Transverse colon (tissue), 4 donors: Measurements from ENCODE around the gene ARID3A. TPM values are rescaled to one million over a fixed set of nuclear protein-coding genes. Genes with fewer than 3 reads are reported as not detected.

ENCODE experiments used
- DNase-seq: peaks from one replicate; pipeline ENCODE4 v3.0.0-alpha.2; 2019
- H3K27ac ChIP-seq, 4 donors: fragments of 200-600 bp; sonication (generic); 2 replicates each; pipeline ENCODE4 v1.5.1; 2016 to 2018; ENCODE audit warnings: inconsistent platforms in 4 of 4
- H3K27me3 ChIP-seq: fragments of 200-600 bp; sonication (generic); 2 replicates; pipeline ENCODE4 v1.5.1; 2017; ENCODE audit warnings: inconsistent platforms
- H3K36me3 ChIP-seq, 4 donors: fragments of 200-600 bp; sonication (generic); 2 replicates each; pipeline ENCODE4 v1.5.1; 2017 to 2019; ENCODE audit warnings: inconsistent platforms in 4 of 4
- H3K4me1 ChIP-seq, 4 donors: fragments of 200-600 bp; sonication (generic); 2 replicates each; pipeline ENCODE4 v1.5.1; 2017 to 2020; ENCODE audit warnings: inconsistent platforms in 4 of 4
- H3K4me3 ChIP-seq, 4 donors: fragments of 200-600 bp; sonication (generic); 1 replicate in 1 of 4; 2 replicates in 3 of 4; pipeline versions ENCODE4 v1.5.1 to v1.6.1; 2017 to 2019; ENCODE audit warnings: inconsistent platforms in 4 of 4
- H3K9me3 ChIP-seq, 2 donors: fragments of 200-600 bp; sonication (generic); 2 replicates each; pipeline ENCODE4 v1.5.1; 2017 to 2019; ENCODE audit warnings: inconsistent platforms in 2 of 2
- EP300 ChIP-seq: sonication (generic); formaldehyde crosslinking; IDR thresholded peaks from one replicate; pipeline ENCODE4 v1.6.1; 2017; ENCODE audit warnings: antibody characterized with exemption, low read depth
- POLR2A ChIP-seq: fragments of 450-650 bp; IDR thresholded peaks from one replicate; pipeline ENCODE4 v1.6.1; 2016; ENCODE audit warnings: antibody characterized with exemption, mild to moderate bottlenecking, moderate library complexity
- POLR2AphosphoS5 ChIP-seq, 3 donors: sonication (generic); formaldehyde crosslinking; IDR thresholded peaks; one replicate each; pipeline ENCODE4 v1.6.1; 2016; ENCODE audit warnings: antibody characterized with exemption in 3 of 3
- WGBS, 2 donors: methylation state at CpG; one replicate each; pipeline ENCODE4 v1.1.5; 2018; ENCODE audit warnings: low coverage in 1 of 2; 5-methylcytosine and 5-hydroxymethylcytosine counted together
- in situ Hi-C, 4 donors: fragments of 200-750 bp; cut with MboI; loops; one replicate each; pipeline versions ENCODE4 v1.15.0 to v1.15.1; 2017; ENCODE audit warnings: low sequenced_read_pairs in 3 of 4, low pct_ligation_motif_present in 1 of 4, low pct_unique_long_range_greater_than_20kb in 1 of 4
- intact Hi-C: fragments of 100-400 bp; cut with DNase I; formaldehyde crosslinking; loops from one replicate; pipeline ENCODE4 v1.15.1; 2023; ENCODE audit warnings: low total_unique reads
- total RNA-seq, 4 donors: library from RNA; depleted of rRNA; stranded (reverse); fragments of >200 nt; gene quantifications; one replicate each; pipeline ENCODE4 v1.1.0, GENCODE V29; 2016
- TF ChIP-seq, protein P1 (sequence below), 5 experiments: fragments of 200-600 bp in 3 of 5; fragments of 450-650 bp in 2 of 5; sonication (generic) in 3 of 5; IDR thresholded peaks; 1 replicate in 2 of 5; 2 replicates in 3 of 5; pipeline ENCODE4 v1.5.1; 2016 to 2017; ENCODE audit warnings: antibody characterized with exemption in 5 of 5, inconsistent platforms in 3 of 5, mild to moderate bottlenecking in 2 of 5, moderate library complexity in 1 of 5

Gene ARID3A
- total RNA-seq, 4 donors from 2014 or later, result 2.2 to 8.7 (median 4.3) TPM

DNA sequence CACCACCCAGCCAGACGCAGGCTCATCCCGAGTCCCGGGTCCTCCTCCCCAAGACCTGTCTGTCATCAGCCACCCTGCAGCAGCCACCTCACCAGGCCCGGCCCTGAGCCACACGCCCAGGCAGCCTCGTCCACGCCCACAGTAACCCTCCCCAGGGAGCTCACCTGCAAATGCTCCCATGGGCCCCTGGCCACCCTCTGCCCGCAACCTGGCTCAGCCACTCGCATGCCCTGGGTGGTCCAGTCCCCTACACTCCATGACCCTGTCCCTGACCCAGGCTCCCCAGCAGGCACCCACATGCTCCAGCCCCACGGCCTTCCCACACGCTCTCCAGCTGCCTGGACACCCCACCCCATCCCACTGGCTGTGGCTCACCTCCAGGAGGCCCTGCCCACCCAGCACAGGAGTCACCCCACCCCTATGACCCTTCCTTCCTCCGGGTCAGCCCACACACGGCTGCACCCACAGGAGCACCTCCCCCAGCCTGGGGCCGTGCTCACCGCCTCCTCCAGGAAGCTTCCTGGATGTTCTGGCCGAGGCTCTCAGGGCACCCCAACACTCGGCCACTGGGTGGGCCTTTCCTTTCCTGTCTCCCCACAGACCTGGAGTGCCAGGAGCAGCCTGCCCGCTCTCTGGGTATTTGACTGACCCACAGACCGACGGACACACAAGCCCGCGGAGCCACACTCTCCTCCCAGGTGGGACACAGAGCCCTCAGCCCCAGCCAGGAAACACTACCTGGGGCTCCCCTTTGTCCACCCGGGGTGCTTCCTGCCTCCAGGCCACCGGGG, 91.5 kb downstream of the ARID3A start:
- WGBS, 2 donors, result 53% methylated on average over 24 of the region's 24 CpGs; no CpG with 5 or more reads in 1 of the 2 donors

DNA sequence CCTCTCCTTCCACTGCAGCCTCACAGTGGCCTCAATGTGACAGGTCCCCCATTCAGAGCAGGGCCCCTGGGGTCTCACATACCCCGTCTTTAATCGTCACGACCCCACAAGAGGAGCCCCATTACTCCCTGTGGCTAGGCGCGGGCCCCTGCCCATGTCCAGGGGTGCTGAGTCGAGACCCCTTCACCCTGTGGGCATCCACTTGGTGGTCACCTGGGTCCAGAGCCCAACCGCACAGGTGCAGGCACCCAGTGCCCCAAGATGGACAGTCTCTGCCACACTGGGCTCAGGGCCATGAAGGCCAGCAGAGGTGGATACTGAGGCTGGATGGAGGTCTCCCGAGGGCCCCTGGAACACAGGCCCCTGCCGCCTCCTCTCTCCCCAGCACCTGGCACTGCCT, 92.1 kb downstream of the ARID3A start:
- peaks cover 47 to 57% (median 53%) of the 10 kb centered on the region in 4 donors for H3K4me1 ChIP-seq
- in situ Hi-C loops (no loop called here), intact Hi-C loops (no loop called here)
- no peaks in the 10 kb centered on the region for H3K9me3 ChIP-seq
- no peaks in the 10 kb centered on the region for H3K27me3 ChIP-seq
- DNase-seq, result no peak
- H3K4me3 ChIP-seq, result peak overlapping the region in 1 of 4 donors; percentile 0
- peak overlapping the region; percentile 37 to 70 (median 60) for H3K27ac ChIP-seq
- WGBS, 2 donors, result 84% methylated on average over 9 of the region's 9 CpGs; no CpG with 5 or more reads in 1 of the 2 donors
- H3K36me3 ChIP-seq, result peaks cover 0 to 4% (median 0%) of the 10 kb centered on the region in 4 donors
- TF ChIP-seq, protein P1, sequence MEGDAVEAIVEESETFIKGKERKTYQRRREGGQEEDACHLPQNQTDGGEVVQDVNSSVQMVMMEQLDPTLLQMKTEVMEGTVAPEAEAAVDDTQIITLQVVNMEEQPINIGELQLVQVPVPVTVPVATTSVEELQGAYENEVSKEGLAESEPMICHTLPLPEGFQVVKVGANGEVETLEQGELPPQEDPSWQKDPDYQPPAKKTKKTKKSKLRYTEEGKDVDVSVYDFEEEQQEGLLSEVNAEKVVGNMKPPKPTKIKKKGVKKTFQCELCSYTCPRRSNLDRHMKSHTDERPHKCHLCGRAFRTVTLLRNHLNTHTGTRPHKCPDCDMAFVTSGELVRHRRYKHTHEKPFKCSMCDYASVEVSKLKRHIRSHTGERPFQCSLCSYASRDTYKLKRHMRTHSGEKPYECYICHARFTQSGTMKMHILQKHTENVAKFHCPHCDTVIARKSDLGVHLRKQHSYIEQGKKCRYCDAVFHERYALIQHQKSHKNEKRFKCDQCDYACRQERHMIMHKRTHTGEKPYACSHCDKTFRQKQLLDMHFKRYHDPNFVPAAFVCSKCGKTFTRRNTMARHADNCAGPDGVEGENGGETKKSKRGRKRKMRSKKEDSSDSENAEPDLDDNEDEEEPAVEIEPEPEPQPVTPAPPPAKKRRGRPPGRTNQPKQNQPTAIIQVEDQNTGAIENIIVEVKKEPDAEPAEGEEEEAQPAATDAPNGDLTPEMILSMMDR (IDR thresholded peaks at IDR 0.05), result no peak
- no peak for TF ChIP-seq POLR2AphosphoS5 (IDR thresholded peaks at IDR 0.05)
- TF ChIP-seq POLR2A, result no peak
- TF ChIP-seq EP300, result no peak

More for the DNA sequence above, 91.5 kb downstream of the ARID3A start:
- TF ChIP-seq, protein P1 (IDR thresholded peaks at IDR 0.05), result no peak
- no peak for TF ChIP-seq POLR2AphosphoS5 (IDR thresholded peaks at IDR 0.05)
- TF ChIP-seq EP300, result no peak
- TF ChIP-seq POLR2A, result no peak
- in situ Hi-C loops (no loop called here), intact Hi-C loops (no loop called here)
- Histone ChIP-seq H3K4me1 (peaks cover 47 to 55% (median 52%) of the 10 kb centered on the region in 4 donors), H3K27ac (peak overlapping the region; percentile 37 to 70 (median 60)), H3K27me3 (no peaks in the 10 kb centered on the region), H3K36me3 (peaks cover 0 to 9% (median 2%) of the 10 kb centered on the region in 4 donors), H3K4me3 (peak overlapping the region in 1 of 4 donors; percentile 0), H3K9me3 (no peaks in the 10 kb centered on the region)
- peak; percentile 71 for DNase-seq

DNA sequence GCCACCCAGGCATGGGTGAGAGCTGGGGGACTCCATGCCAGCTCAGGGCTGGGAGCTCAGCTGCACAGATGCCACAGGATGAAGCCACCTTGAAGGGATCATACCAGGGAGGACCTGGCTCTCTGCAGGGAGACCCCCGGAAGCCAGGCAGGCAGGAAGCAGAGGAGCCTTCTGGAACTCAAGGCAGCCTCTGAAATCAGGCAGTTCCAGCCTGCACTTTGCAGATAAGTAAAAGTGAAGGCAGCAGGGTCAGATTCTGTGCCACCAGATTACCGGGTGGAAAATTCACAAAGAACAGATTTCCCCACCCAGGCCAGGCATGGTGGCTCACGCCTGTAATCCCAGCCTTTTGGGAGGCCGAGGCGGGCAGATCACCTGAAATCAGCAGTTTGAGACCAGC, 92.6 kb downstream of the ARID3A start:
- intact Hi-C loops (no loop called here), in situ Hi-C loops (no loop called here)
- Histone ChIP-seq H3K4me1 (peaks cover 47 to 57% (median 53%) of the 10 kb centered on the region in 4 donors), H3K27ac (peak overlapping the region in 2 of 4 donors; percentile 37 to 51), H3K4me3 (no peak overlapping the region), H3K9me3 (no peaks in the 10 kb centered on the region), H3K36me3 (peaks cover 0 to 3% (median 0%) of the 10 kb centered on the region in 4 donors), H3K27me3 (no peaks in the 10 kb centered on the region)
- TF ChIP-seq EP300 (no peak), POLR2A (no peak), POLR2AphosphoS5 (IDR thresholded peaks at IDR 0.05) (no peak)
- TF ChIP-seq, protein P1 (IDR thresholded peaks at IDR 0.05), result no peak
- 76 to 79% methylated on average over 4 to 5 of the region's 5 CpGs for WGBS, 2 donors
- no peak for DNase-seq

DNA sequence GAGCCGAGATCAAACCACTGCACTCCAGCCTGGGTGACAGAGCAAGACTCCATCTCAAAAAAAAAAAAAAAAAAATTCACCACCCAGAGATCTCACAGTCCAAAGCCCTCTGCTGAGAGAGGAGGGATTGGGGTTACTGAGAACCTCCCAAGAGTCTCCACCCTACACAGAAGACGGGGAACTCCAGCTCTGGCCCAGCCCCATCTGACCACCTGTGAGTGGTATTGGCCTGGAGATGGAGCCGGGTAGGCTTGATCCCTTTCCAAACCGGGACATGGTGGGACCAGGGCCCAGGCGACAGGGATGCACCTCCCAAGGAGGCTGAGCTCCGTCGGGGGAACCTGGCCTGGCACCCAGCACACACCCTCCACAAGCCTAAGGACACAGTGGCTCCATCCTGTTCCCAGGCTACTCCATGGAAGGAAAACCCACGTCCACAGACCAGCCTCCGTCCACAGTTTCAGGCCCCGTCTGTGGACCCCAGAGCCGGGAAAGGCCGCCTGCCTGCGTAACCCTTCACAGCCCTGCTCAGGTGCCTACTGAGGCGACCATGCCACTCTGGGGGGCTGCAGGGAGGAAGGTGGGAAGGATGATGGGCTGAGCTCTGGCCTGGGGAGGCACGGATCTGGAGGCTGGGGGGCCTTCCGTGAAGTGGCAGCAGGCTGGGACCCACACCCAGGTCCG, 93.2 kb downstream of the ARID3A start:
- no peaks in the 10 kb centered on the region for H3K27me3 ChIP-seq
- TF ChIP-seq POLR2A (no peak), POLR2AphosphoS5 (IDR thresholded peaks at IDR 0.05) (no peak), EP300 (no peak)
- TF ChIP-seq, protein P1 (IDR thresholded peaks at IDR 0.05), result no peak
- no peak for DNase-seq
- peak overlapping the region in 2 of 4 donors; percentile 2 to 92 for H3K27ac ChIP-seq
- in situ Hi-C loops, result no loop called here
- 20 to 41% methylated on average over 3 to 16 of the region's 17 CpGs for WGBS, 2 donors
- H3K9me3 ChIP-seq, result no peaks in the 10 kb centered on the region
- peak overlapping the region in 3 of 4 donors; percentile 64 to 100 (median 89) for H3K4me3 ChIP-seq
- peaks cover 47 to 57% (median 53%) of the 10 kb centered on the region in 4 donors for H3K4me1 ChIP-seq
- peaks cover 0 to under 1% (median 0%) of the 10 kb centered on the region in 4 donors for H3K36me3 ChIP-seq
- intact Hi-C loops, result no loop called here
